AG04450 (cell line): Measurements from ENCODE around the gene BCORL1. TPM values are rescaled to one million over a fixed set of nuclear protein-coding genes. Genes with fewer than 3 reads are reported as not detected.

Experiments used
- CTCF ChIA-PET: fragments of 300-600, 350-600 bp; formaldehyde crosslinking; extraction: SDS; loops from one replicate; lab custom pipeline; 2022; ENCODE audit warnings: antibody characterized with exemption, inconsistent platforms; lab: Charles Lee
- POLR2A ChIA-PET: fragments of 350-600 bp; formaldehyde crosslinking; extraction: SDS; loops from one replicate; lab custom pipeline; 2021; ENCODE audit warnings: antibody characterized with exemption, inconsistent platforms; lab: Yijun Ruan, JAX
- DNase-seq: peaks from one replicate; pipeline ENCODE4 v3.0.0-alpha.2; 2011; ENCODE audit warnings: low read depth, low spot score
- H3K27ac ChIP-seq: one replicate; pipeline ENCODE4 v1.5.1; 2012; ENCODE audit warnings: low read depth, low read length, control low read depth
- H3K27me3 ChIP-seq: one replicate; pipeline ENCODE4 v1.6.0; 2012; ENCODE audit warnings: low read length; ENCODE audit not compliant: control insufficient read depth, insufficient read depth
- H3K4me3 ChIP-seq: 2 replicates; pipeline ENCODE4 v1.5.1; 2011; ENCODE audit warnings: mild to moderate bottlenecking, low read depth, low read length, control low read depth
- H3K9me3 ChIP-seq: 2 replicates; pipeline ENCODE4 v1.5.1; 2012; ENCODE audit warnings: low read length; ENCODE audit not compliant: control insufficient read depth, insufficient read depth
- polyA plus RNA-seq: library from polyadenylated mRNA; depleted of rRNA; stranded (reverse); fragments of >200 nt; gene quantifications from 2 replicates; pipeline ENCODE4 v1.2.3, GENCODE V29; 2011
- TF ChIP-seq, protein P1 (sequence below): IDR thresholded peaks from 2 replicates; pipeline ENCODE4 v1.5.1; 2011; ENCODE audit warnings: low read depth, low read length, control low read depth, inconsistent platforms

The BCORL1 gene
- polyA plus RNA-seq, 1 experiment, result 1.0 TPM

DNA sequence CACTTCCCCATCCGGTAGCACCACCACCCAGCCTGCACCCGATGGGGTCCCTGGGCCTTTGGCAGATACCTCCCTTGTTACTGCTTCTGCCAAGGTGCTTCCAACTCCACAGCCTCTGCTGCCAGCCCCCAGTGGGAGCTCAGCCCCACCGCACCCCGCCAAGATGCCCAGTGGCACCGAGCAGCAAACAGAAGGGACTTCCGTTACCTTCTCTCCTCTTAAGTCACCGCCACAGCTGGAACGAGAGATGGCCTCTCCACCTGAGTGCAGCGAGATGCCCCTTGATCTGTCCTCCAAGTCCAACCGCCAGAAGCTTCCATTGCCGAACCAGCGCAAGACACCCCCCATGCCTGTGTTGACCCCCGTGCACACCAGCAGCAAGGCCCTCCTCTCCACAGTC is 31.9 kb downstream of the BCORL1 start:
- Histone ChIP-seq H3K9me3 (no peaks in the 10 kb centered on the region), H3K4me3 (no peak overlapping the region), H3K27ac (no peak overlapping the region), H3K27me3 (no peaks in the 10 kb centered on the region)
- TF ChIP-seq, protein P1, sequence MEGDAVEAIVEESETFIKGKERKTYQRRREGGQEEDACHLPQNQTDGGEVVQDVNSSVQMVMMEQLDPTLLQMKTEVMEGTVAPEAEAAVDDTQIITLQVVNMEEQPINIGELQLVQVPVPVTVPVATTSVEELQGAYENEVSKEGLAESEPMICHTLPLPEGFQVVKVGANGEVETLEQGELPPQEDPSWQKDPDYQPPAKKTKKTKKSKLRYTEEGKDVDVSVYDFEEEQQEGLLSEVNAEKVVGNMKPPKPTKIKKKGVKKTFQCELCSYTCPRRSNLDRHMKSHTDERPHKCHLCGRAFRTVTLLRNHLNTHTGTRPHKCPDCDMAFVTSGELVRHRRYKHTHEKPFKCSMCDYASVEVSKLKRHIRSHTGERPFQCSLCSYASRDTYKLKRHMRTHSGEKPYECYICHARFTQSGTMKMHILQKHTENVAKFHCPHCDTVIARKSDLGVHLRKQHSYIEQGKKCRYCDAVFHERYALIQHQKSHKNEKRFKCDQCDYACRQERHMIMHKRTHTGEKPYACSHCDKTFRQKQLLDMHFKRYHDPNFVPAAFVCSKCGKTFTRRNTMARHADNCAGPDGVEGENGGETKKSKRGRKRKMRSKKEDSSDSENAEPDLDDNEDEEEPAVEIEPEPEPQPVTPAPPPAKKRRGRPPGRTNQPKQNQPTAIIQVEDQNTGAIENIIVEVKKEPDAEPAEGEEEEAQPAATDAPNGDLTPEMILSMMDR, result no peak
- ChIA-PET CTCF (no interaction called here), POLR2A (no interaction called here)
- no peak for DNase-seq

DNA sequence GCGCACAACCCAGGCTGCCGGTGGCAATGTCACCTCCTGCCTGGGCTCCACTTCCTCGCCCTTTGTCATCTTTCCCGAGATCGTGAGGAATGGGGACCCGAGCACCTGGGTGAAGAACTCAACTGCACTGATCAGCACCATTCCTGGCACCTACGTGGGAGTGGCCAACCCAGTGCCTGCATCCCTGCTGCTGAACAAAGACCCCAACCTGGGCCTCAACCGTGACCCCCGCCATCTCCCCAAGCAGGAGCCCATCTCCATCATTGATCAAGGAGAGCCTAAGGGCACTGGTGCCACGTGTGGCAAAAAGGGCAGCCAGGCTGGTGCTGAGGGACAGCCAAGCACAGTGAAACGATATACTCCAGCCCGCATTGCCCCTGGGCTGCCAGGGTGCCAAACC is 32.3 kb downstream of the BCORL1 start:
- Histone ChIP-seq H3K4me3 (no peak overlapping the region), H3K27me3 (no peaks in the 10 kb centered on the region), H3K27ac (no peak overlapping the region), H3K9me3 (no peaks in the 10 kb centered on the region)
- ChIA-PET CTCF (no interaction called here), POLR2A (no interaction called here)
- TF ChIP-seq, protein P1, result no peak
- no peak for DNase-seq

DNA sequence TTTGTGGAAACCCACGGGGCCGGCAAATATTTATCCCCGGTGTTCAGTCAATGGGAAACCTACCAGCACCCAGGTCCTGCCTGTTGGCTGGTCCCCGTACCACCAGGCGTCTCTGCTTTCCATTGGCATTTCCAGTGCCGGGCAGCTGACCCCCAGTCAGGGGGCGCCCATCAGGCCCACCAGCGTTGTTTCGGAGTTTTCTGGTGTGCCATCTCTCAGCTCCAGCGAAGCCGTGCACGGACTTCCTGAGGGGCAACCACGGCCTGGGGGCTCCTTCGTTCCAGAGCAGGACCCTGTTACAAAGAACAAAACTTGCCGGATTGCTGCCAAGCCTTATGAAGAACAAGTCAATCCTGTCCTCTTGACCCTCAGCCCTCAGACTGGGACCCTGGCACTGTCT is 32.7 kb downstream of the BCORL1 start:
- no peaks in the 10 kb centered on the region for H3K9me3 ChIP-seq
- no peak overlapping the region for H3K4me3 ChIP-seq
- ChIA-PET CTCF (no interaction called here), POLR2A (no interaction called here)
- H3K27me3 ChIP-seq, result no peaks in the 10 kb centered on the region
- TF ChIP-seq, protein P1, result no peak
- no peak for DNase-seq
- H3K27ac ChIP-seq, result no peak overlapping the region

DNA sequence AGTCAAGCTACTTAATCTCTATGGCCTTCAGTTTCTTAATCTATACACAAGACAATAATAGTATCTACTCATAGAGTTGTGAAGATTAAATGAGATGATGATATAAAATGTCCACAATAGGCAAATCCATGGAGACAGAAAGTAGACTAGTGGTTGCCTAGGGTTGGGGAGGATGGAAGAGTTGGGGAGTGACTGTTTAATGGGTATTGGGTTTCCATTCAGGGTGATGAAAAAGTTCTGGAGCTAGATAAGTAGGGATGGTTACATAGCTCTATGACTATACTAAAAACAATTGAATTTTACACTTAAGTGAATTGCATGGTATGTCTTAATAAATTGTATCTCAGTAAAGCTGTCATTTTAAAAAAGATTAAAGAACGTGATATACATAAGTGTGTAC is 35.7 kb downstream of the BCORL1 start:
- POLR2A ChIA-PET, result no interaction called here
- TF ChIP-seq, protein P1, result no peak
- CTCF ChIA-PET, result interaction anchor here (1.5 to 5.0 kb wide), 2 partner anchors 10 to 43 kb away, joined by 5 to 23 read pairs; no protein-coding TSS in a partner anchor

DNA sequence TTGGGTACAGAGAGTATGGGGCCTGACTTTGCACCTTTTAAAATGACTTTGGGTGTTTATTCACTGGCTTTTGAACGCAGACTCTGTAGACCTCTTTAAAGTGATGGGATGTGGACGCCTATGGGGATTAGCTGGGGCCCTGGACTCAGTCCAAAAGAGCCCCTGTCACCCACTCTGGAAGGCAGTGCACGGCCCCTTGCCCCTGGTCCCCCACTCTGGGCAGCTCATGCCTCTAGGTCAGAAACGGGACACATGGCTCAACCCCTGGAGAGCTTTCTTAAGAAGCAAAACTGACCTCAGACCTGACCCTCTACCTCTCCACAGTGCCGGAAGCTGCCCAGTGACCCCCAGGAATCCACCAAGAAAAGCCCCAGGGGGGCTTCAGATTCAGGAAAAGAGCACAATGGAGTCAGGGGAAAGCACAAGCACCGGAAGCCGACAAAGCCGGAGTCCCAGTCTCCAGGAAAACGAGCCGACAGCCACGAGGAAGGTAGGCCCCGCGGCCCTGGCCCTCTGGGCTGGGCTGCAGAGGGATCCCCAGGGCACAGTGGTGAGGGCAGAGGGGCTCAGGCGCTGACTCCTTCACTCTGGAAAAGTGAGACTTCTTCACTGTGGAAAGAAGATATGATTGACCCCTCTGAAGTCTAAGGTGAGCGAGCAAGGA is 38.4 kb downstream of the BCORL1 start:
- H3K9me3 ChIP-seq, result no peaks in the 10 kb centered on the region
- TF ChIP-seq, protein P1, result no peak
- no peak for DNase-seq
- CTCF ChIA-PET, result interaction anchor here (5.0 kb wide), 1 partner anchor 7 kb away, joined by 23 read pairs; no protein-coding TSS in a partner anchor
- POLR2A ChIA-PET, result no interaction called here
- H3K4me3 ChIP-seq, result no peak overlapping the region
- no peak overlapping the region for H3K27ac ChIP-seq
- H3K27me3 ChIP-seq, result no peaks in the 10 kb centered on the region

More for the DNA sequence above, 35.7 kb downstream of the BCORL1 start:
- no peak for DNase-seq
- H3K4me3 ChIP-seq, result no peak overlapping the region
- no peaks in the 10 kb centered on the region for H3K9me3 ChIP-seq
- H3K27ac ChIP-seq, result no peak overlapping the region
- H3K27me3 ChIP-seq, result no peaks in the 10 kb centered on the region
